DND-41 (cell line): ENCODE measurements around the gene MYO5A.

Experiments
- CTCF ChIP-seq: IDR thresholded peaks from 2 replicates; pipeline ENCODE4 v1.5.1; 2012; ENCODE audit warnings: borderline replicate concordance, low read length, moderate library complexity, mild to moderate bottlenecking; ENCODE audit not compliant: poor library complexity, severe bottlenecking; ENCODE audit errors: extremely low read depth
- EZH2 ChIP-seq: IDR thresholded peaks from 3 replicates; pipeline ENCODE4 v1.6.1; 2012; ENCODE audit warnings: borderline replicate concordance, low read depth, mild to moderate bottlenecking, moderate library complexity, low read length, inconsistent platforms; ENCODE audit not compliant: severe bottlenecking

DNA sequence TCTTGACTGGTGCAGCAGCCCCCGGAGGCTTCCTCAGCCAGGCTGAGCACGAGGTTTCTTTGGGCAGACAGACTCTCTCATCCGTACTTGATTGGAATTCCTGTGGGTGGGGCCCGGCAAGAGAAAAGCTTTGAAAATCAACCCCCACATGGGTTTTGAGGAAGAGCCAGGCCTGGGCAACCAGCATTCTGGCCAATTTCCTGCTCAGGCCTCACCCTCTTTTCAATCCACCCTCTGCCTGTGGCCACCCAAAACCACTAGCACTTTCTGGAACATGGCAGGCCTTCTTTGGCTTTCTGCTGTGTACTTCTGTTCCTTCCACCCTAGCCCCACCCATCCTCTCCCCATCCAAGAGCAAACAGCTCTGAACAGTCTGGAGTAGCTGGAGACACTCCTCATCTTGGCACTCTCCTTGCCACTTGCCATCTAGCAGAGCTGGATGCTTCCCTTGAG lies 239.0 kb downstream of the MYO5A start:
- TF ChIP-seq CTCF (no peak), EZH2 (no peak)
